ENCODE data around the gene MAF.

The MAF gene

GRCh38 chr16:79623062-79623461 lies 22.5 kb upstream of the MAF start:
- TF ChIP-seq MAX (IDR thresholded peaks at IDR 0.05): no peak
- no peak for TF ChIP-seq FOXM1 (IDR thresholded peaks at IDR 0.05; ENCODE audit: borderline replicate concordance, low read depth)
- no peak for TF ChIP-seq EGR1 (IDR thresholded peaks at IDR 0.05)
- TF ChIP-seq USF1 (IDR thresholded peaks at IDR 0.05): no peak
- TF ChIP-seq ZBTB7A (IDR thresholded peaks at IDR 0.05; ENCODE audit: low read depth): no peak
- TF ChIP-seq TAF1 (IDR thresholded peaks at IDR 0.05; ENCODE audit: low read depth): no peak
- no peak for TF ChIP-seq CEBPB (IDR thresholded peaks at IDR 0.05)
- TF ChIP-seq NFIC (IDR thresholded peaks at IDR 0.05): no peak
- TF ChIP-seq CREB1 (IDR thresholded peaks at IDR 0.05; ENCODE audit: low read depth): no peak
- TF ChIP-seq TEAD4 (IDR thresholded peaks at IDR 0.05): no peak
- TF ChIP-seq YY1 (IDR thresholded peaks at IDR 0.05; ENCODE audit: low read depth): no peak
- no peak for TF ChIP-seq REST (IDR thresholded peaks at IDR 0.05; ENCODE audit: low read depth)
- no peak for TF ChIP-seq EP300 (IDR thresholded peaks at IDR 0.05; ENCODE audit: borderline replicate concordance)
- TF ChIP-seq RAD21 (IDR thresholded peaks at IDR 0.05; ENCODE audit: low read depth): no peak
- no peak for TF ChIP-seq TCF12 (IDR thresholded peaks at IDR 0.05; ENCODE audit: low read depth)

DNA sequence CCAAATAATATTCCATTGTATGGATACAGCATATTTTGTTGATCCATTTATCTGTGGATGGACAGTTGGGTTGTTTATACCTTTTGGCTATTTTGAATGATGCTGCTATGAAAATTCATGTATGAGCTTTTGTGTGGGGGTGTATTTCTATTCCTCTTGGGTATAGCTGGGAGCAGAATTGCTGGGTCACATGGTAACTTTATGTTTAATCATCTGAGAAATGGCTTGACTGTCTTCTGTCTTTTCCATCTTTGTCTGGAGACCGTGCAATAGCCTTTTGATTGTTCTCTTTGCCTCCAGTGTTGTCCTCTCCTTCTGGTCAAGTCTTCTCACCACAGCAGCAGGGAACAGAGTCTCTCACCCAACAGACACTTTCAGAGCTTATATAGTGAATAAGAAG lies 20.5 kb upstream of the MAF start:
- no peak for TF ChIP-seq EGR1 (IDR thresholded peaks at IDR 0.05)
- TF ChIP-seq RAD21 (IDR thresholded peaks at IDR 0.05; ENCODE audit: low read depth): no peak
- no peak for TF ChIP-seq USF1 (IDR thresholded peaks at IDR 0.05)

DNA sequence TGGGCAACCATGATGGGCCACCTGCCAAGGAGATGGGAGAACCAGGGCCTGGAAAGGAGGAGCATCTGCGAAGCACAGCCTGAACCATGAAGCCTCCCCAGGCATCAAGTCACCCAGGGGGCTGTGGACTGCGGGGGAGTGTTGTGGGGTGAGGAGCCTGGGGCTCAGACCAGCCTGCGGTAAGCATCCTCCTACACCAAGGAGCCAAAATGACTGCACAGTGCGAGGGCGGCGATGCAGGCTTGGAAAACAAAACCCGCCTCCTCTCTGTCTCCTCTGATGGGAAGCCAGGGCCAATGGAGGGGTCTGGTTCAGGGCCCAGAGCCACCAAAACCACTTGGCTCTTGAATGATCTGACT lies 18.1 kb upstream of the MAF start:
- no peak for TF ChIP-seq CREB1 (IDR thresholded peaks at IDR 0.05; ENCODE audit: low read depth)
- no peak for TF ChIP-seq TCF12 (IDR thresholded peaks at IDR 0.05; ENCODE audit: low read depth)
- no peak for TF ChIP-seq USF1 (IDR thresholded peaks at IDR 0.05)
- TF ChIP-seq EP300 (IDR thresholded peaks at IDR 0.05; ENCODE audit: borderline replicate concordance): no peak
- no peak for TF ChIP-seq YY1 (IDR thresholded peaks at IDR 0.05; ENCODE audit: low read depth)
- TF ChIP-seq FOXM1 (IDR thresholded peaks at IDR 0.05; ENCODE audit: borderline replicate concordance, low read depth): no peak
- TF ChIP-seq MAX (IDR thresholded peaks at IDR 0.05): no peak
- no peak for TF ChIP-seq EGR1 (IDR thresholded peaks at IDR 0.05)
- TF ChIP-seq REST (IDR thresholded peaks at IDR 0.05; ENCODE audit: low read depth): no peak
- no peak for TF ChIP-seq TEAD4 (IDR thresholded peaks at IDR 0.05)
- TF ChIP-seq RAD21 (IDR thresholded peaks at IDR 0.05; ENCODE audit: low read depth): no peak
- TF ChIP-seq TAF1 (IDR thresholded peaks at IDR 0.05; ENCODE audit: low read depth): no peak
- no peak for TF ChIP-seq CEBPB (IDR thresholded peaks at IDR 0.05)
- TF ChIP-seq ZBTB7A (IDR thresholded peaks at IDR 0.05; ENCODE audit: low read depth): no peak
- no peak for TF ChIP-seq NFIC (IDR thresholded peaks at IDR 0.05)

DNA sequence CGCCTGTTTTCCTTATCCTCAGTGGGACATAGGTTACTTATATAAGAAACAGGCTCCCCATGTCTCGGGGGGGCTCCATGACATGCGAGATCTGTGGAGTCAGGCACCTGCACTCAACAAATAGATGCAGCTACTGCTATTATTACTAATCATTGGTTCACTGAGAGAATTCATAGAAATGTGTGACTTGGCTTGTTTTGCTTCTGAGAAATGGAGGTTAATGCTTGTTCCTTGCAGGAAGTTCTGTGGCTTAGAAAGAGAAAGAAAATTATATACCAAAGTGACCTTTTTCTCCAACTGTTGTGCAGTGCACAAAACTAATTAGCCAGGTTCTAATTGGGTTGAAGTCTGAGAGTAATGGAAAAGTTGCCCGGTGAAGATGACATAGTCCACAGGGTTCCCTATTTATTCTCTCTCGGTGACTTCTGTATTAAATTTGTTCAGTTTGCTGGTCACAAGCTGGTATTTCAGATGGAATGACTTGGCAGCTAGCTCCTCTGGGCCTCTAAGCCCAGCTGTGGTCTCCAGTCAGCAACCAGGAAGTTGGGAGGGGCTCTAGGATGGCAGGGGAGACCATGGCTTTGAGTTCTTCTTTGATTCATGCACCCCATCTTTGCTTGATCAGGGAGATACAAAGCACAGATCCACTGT lies 17.6 kb upstream of the MAF start:
- TF ChIP-seq EGR1 (IDR thresholded peaks at IDR 0.05) (no peak), TEAD4 (IDR thresholded peaks at IDR 0.05) (no peak), USF1 (IDR thresholded peaks at IDR 0.05) (no peak), NFIC (IDR thresholded peaks at IDR 0.05) (no peak), CREB1 (IDR thresholded peaks at IDR 0.05; ENCODE audit: low read depth) (no peak), ZBTB7A (IDR thresholded peaks at IDR 0.05; ENCODE audit: low read depth) (no peak), TCF12 (IDR thresholded peaks at IDR 0.05; ENCODE audit: low read depth) (no peak), REST (IDR thresholded peaks at IDR 0.05; ENCODE audit: low read depth) (no peak), RAD21 (IDR thresholded peaks at IDR 0.05; ENCODE audit: low read depth) (no peak), EP300 (IDR thresholded peaks at IDR 0.05; ENCODE audit: borderline replicate concordance) (no peak)

Data from Ishikawa (cell line).